Liver (tissue), 9 donors: Measurements from ENCODE around the gene C16orf74. TPM values are rescaled to one million over a fixed set of nuclear protein-coding genes. Genes with fewer than 3 reads are reported as not detected.

ENCODE experiments used
- DNase-seq: peaks from one replicate; pipeline ENCODE4 v3.0.0-alpha.2; 2017; ENCODE audit warnings: low spot score
- H3K27ac ChIP-seq, 2 donors: one replicate each; pipeline ENCODE4 v1.7.0; 2013; ENCODE audit warnings: inconsistent platforms in 2 of 2, low read length in 2 of 2, control low read depth in 1 of 2, low read depth in 1 of 2, mild to moderate bottlenecking in 1 of 2
- H3K27me3 ChIP-seq, 4 donors: one replicate each; pipeline versions ENCODE4 v1.6.1 to v1.7.0; 2013; ENCODE audit warnings: low read length in 3 of 4, inconsistent platforms in 1 of 4, mild to moderate bottlenecking in 1 of 4, moderate library complexity in 1 of 4; ENCODE audit not compliant: control insufficient read depth in 4 of 4, insufficient read depth in 4 of 4
- H3K36me3 ChIP-seq, 4 donors: one replicate each; pipeline versions ENCODE4 v1.6.1 to v1.7.0; 2013; ENCODE audit warnings: low read length in 3 of 4, mild to moderate bottlenecking in 3 of 4, low read depth in 1 of 4, moderate library complexity in 1 of 4; ENCODE audit not compliant: control insufficient read depth in 4 of 4, insufficient read depth in 3 of 4
- H3K4me1 ChIP-seq, 4 donors: one replicate each; pipeline versions ENCODE4 v1.6.1 to v1.7.0; 2013; ENCODE audit warnings: low read length in 3 of 4, mild to moderate bottlenecking in 3 of 4, moderate library complexity in 1 of 4; ENCODE audit not compliant: control insufficient read depth in 4 of 4, insufficient read depth in 4 of 4
- H3K4me3 ChIP-seq, 3 donors: one replicate each; pipeline versions ENCODE4 v1.6.1 to v1.7.0; 2013; ENCODE audit warnings: low read length in 3 of 3, control low read depth in 1 of 3, low read depth in 1 of 3, mild to moderate bottlenecking in 1 of 3
- H3K9ac ChIP-seq, 2 donors: one replicate each; pipeline ENCODE4 v1.7.0; 2013; ENCODE audit warnings: low read length in 2 of 2, mild to moderate bottlenecking in 2 of 2, moderate library complexity in 2 of 2, control low read depth in 1 of 2, low read depth in 1 of 2
- H3K9me3 ChIP-seq, 4 donors: one replicate each; pipeline versions ENCODE4 v1.6.1 to v1.7.0; 2013; ENCODE audit warnings: low read length in 3 of 4; ENCODE audit not compliant: control insufficient read depth in 4 of 4
- ATF3 ChIP-seq: IDR thresholded peaks from 2 replicates; pipeline ENCODE4 v1.6.1; 2016; ENCODE audit warnings: antibody characterized with exemption
- CTCF ChIP-seq: fragments of 150-350 bp; IDR thresholded peaks from 2 replicates; pipeline ENCODE4 v1.5.1; 2017; ENCODE audit warnings: improper control_type of control experiment, low read depth, low read length; ENCODE audit not compliant: missing input control
- EGR1 ChIP-seq, 2 donors: IDR thresholded peaks; 2 replicates each; pipeline ENCODE4 v1.6.1; 2016 to 2018; ENCODE audit warnings: antibody characterized with exemption in 2 of 2, low read depth in 2 of 2
- FOXA1 ChIP-seq: IDR thresholded peaks from 2 replicates; pipeline ENCODE4 v1.6.1; 2016; ENCODE audit warnings: antibody characterized with exemption
- FOXA2 ChIP-seq: IDR thresholded peaks from 2 replicates; pipeline ENCODE4 v1.6.1; 2016; ENCODE audit warnings: antibody characterized with exemption
- GABPA ChIP-seq, 2 donors: IDR thresholded peaks in 1 of 2; conservative IDR thresholded peaks in 1 of 2; 2 replicates each; pipeline ENCODE4 v1.6.1; 2016; ENCODE audit warnings: antibody characterized with exemption in 2 of 2, mild to moderate bottlenecking in 1 of 2, moderate library complexity in 1 of 2
- HNF4A ChIP-seq, 2 donors: conservative IDR thresholded peaks; 2 replicates each; pipeline ENCODE4 v1.6.1; 2016; ENCODE audit warnings: antibody characterized with exemption in 2 of 2, mild to moderate bottlenecking in 2 of 2
- HNF4G ChIP-seq: IDR thresholded peaks from 2 replicates; pipeline ENCODE4 v1.6.1; 2016; ENCODE audit warnings: antibody characterized with exemption
- JUND ChIP-seq, 2 donors: IDR thresholded peaks; 2 replicates each; pipeline ENCODE4 v1.6.1; 2016; ENCODE audit warnings: antibody characterized with exemption in 2 of 2
- MAX ChIP-seq: IDR thresholded peaks from 2 replicates; pipeline ENCODE4 v1.6.1; 2016; ENCODE audit warnings: antibody characterized with exemption
- NR2F2 ChIP-seq: IDR thresholded peaks from 2 replicates; pipeline ENCODE4 v1.6.1; 2016; ENCODE audit warnings: antibody characterized with exemption
- RAD21 ChIP-seq, 2 donors: IDR thresholded peaks; 2 replicates each; pipeline ENCODE4 v1.6.1; 2016; ENCODE audit warnings: antibody characterized with exemption in 2 of 2, mild to moderate bottlenecking in 2 of 2
- REST ChIP-seq: IDR thresholded peaks from 2 replicates; pipeline ENCODE4 v1.6.1; 2016; ENCODE audit warnings: antibody characterized with exemption, mild to moderate bottlenecking
- RXRA ChIP-seq, 2 donors: IDR thresholded peaks; 2 replicates each; pipeline ENCODE4 v1.6.1; 2017 to 2018; ENCODE audit warnings: antibody characterized with exemption in 2 of 2, mild to moderate bottlenecking in 1 of 2
- SP1 ChIP-seq: IDR thresholded peaks from 2 replicates; pipeline ENCODE4 v1.6.1; 2018; ENCODE audit warnings: antibody characterized with exemption, mild to moderate bottlenecking
- TAF1 ChIP-seq: conservative IDR thresholded peaks from 2 replicates; pipeline ENCODE4 v1.6.1; 2016; ENCODE audit warnings: antibody characterized with exemption, mild to moderate bottlenecking
- YY1 ChIP-seq: IDR thresholded peaks from 2 replicates; pipeline ENCODE4 v1.6.1; 2016; ENCODE audit warnings: antibody characterized with exemption, mild to moderate bottlenecking
- ZBTB33 ChIP-seq: IDR thresholded peaks from 2 replicates; pipeline ENCODE4 v1.6.1; 2016; ENCODE audit warnings: antibody characterized with exemption
- WGBS: extraction: QIAGEN DNeasy Blood & Tissue Kit; methylation state at CpG from one replicate; pipeline ENCODE4 v1.1.7; 2013; 5-methylcytosine and 5-hydroxymethylcytosine counted together
- polyA plus RNA-seq, 2 donors: library from polyadenylated mRNA; stranded (reverse) in 1 of 2; unstranded in 1 of 2; fragments of 200-250 nt in 1 of 2; fragments of >200 nt in 1 of 2; fragmentation: Nextera tagmentation in 1 of 2; extraction: Ambion mirVana in 1 of 2; gene quantifications; one replicate each; pipeline versions ENCODE4 v1.2.1 to v1.2.3, GENCODE V29; 2013 to 2015
- total RNA-seq, 2 donors: library from RNA; depleted of rRNA; stranded (reverse); fragments of >200 nt; gene quantifications; one replicate each; pipeline ENCODE4 v1.2.3, GENCODE V29; 2014
- donor health status: healthy.
- donor health status: healthy.
- donor health status: healthy.
- donor health status: healthy.
- donor health status: healthy.

The C16orf74 gene
- total and polyA plus RNA-seq, 4 donors = 0.37 to 0.75 (median 0.43) TPM

GRCh38 chr16:85728879-85729278, 22.0 kb downstream of the C16orf74 start:
- Histone ChIP-seq H3K9ac (no peak overlapping the region), H3K4me3 (no peak overlapping the region), H3K27ac (no peak overlapping the region), H3K9me3 (no peaks in the 10 kb centered on the region), H3K4me1 (no peaks in the 10 kb centered on the region), H3K27me3 (no peaks in the 10 kb centered on the region), H3K36me3 (no peaks in the 10 kb centered on the region)
- 81% methylated on average over 7 of the region's 7 CpGs for WGBS
- TF ChIP-seq SP1 = no peak
- no peak for TF ChIP-seq ZBTB33
- no peak for TF ChIP-seq YY1
- TF ChIP-seq CTCF = no peak
- no peak for TF ChIP-seq RAD21 (IDR thresholded peaks at IDR 0.05)
- TF ChIP-seq MAX = no peak
- no peak for TF ChIP-seq REST
- no peak for TF ChIP-seq GABPA (IDR thresholded peaks at IDR 0.05 in 1 of 2, conservative IDR thresholded peaks at IDR 0.05 in 1 of 2)
- TF ChIP-seq NR2F2 = no peak
- no peak for TF ChIP-seq HNF4A (conservative IDR thresholded peaks at IDR 0.05)
- TF ChIP-seq JUND (IDR thresholded peaks at IDR 0.05) = no peak
- TF ChIP-seq ATF3 = no peak
- TF ChIP-seq HNF4G = no peak
- TF ChIP-seq RXRA (IDR thresholded peaks at IDR 0.05) = no peak
- TF ChIP-seq EGR1 (IDR thresholded peaks at IDR 0.05; ENCODE audit: low read depth in 2 of 2) = no peak
- TF ChIP-seq FOXA1 = no peak
- no peak for TF ChIP-seq FOXA2
- TF ChIP-seq TAF1 = no peak
- DNase-seq = no peak
